T-helper 9 cell (primary cell): Measurements from ENCODE around the gene PALM.
"Not testable (repeated sequence)": the region's sequence is repeated elsewhere in the genome, so short reads cannot be mapped to it uniquely, and the experiment has no call there.

Experiments
- DNase-seq: peaks from one replicate; pipeline ENCODE4 v3.0.0-alpha.2; 2020
- total RNA-seq, 2 donors: gene quantifications; one replicate each; lab custom pipeline; 2026; lab: John Stamatoyannopoulos, UW

Gene PALM
- total RNA-seq = 0 to 0.14 reads per million in 2 donors

- DNase-seq = no peak
These were observed at the start of gene PALM for GRCh38 chr19:708154-709143. Gene PALM, plus strand, starts transcription at chr19:708935. Its CDS starts 212 bp downstream, at chr19:709147.

GRCh38 chr19:660793-661426, 47.8 kb upstream of the PALM start:
- no peak for DNase-seq

DNA sequence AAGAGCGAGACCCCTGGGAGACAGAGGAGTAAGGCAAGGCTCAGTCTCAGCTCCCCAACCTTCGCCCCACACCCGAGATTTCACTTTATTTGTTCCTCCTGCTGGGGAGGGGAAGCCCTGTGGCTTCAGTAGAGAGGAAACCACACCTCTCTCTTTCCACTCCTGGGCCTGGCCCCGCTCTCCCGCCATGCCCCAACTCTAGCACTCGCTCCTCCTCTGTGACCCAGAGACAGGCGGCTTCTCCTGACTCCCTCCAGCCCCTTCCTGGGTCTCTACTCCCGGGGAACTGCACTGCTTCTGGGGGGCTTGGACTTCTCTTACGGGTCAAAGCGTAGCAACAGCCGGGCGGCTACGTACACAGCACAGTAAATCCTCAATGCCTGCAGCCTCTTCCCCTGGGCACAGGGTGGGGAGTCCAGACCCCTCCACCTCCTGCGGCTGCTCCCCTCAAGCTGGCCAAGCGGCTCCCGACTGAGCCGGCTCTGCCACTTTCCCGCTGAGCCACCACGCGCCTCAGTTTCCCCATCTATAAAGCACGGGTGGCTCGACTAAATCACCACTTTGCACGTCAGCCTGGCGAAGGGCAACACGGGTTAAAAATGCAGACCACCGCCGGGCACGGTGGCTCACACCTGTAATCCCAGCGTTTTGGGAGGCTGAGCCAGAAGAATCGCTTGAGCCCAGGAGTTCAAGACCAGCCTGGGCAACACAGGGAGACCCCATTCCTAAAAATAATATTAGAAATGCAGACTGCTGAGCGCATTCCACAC, 47.1 kb upstream of the PALM start:
- DNase-seq = peak; percentile 53

- DNase-seq = peak; percentile 59
These were observed 46.4 kb upstream of the PALM start for GRCh38 chr19:662207-662961.

- peak; percentile 98 for DNase-seq
These were observed 45.6 kb upstream of the PALM start, which contains the start of gene RNF126 for GRCh38 chr19:662962-663681. Gene RNF126, minus strand, starts transcription at chr19:663214. Its CDS starts 93 bp downstream, at chr19:663121.

DNA sequence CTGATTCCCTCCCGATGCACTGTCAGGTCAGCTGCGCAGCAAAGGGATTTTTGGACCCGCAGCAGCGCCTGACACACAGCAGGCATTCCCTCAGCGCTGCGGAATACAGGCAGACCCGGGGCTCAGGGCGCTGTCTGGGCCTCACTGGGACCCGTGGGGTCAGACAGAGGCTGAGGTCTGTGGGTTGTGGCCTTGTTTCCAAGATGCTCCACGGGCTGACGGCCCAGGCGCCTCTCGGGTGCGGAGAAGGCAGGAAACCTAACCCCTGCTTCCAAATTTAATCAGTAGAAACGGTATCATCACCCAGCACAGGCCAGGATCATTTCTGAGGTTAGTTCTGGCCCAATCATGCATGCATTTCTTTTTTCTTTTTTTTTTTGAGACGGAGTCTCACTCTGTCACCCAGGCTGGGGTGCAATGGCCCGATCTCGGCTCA, 45.0 kb upstream of the PALM start:
- no peak for DNase-seq

DNA sequence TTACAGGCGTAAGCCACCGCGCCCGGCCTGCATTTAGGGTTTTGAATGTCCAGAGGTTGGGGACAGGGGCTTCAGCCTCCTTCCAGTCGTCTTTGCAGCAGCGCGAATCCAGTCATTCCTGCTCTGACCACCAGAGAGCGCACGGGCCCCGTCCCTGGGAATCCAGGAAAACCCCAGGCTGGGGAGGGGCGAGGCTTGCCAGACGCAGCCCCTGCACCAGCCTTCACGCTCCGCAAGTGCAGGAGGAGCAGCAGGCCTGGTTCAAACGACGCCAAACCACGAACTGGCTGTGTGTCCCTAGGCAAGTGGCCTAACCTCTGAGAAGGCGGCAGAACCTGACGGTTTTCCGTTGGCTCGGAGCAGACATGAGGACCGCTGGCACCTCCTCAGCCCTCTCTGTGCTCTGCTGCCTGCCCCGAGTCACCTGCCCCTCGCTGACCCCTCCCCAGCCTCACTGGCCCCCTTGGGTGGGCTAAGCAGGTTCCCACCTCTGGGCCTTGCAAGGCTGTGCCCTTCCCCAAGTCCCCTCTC, 43.8 kb upstream of the PALM start:
- peak; percentile 82 for DNase-seq

GRCh38 chr19:666985-667573, 41.7 kb upstream of the PALM start:
- DNase-seq = not testable (repeated sequence)

- not testable (repeated sequence) for DNase-seq
These were observed 39.9 kb upstream of the PALM start for GRCh38 chr19:668675-669434.

DNA sequence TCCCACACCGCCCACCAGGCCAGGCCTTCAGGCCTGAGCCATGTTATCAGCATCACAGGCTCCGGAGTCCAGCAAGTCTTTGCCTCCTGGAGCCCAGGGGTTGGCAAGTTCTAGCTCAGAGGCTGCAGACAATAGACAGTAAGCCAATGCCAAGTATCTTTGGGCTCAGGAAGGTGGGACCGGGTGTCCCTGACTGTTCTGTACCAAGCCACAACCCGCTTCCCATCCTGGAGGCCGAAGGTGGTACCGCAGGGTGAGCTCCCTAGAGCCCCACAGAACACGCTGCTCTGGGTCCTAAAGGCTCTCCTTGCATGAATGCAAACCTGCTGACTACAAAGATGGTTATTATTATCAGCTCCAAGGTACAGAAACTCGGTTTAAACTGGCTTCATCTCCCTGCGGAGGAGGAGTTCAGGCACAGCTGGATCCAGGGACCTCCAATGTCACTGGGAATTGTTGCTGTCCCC, 38.1 kb upstream of the PALM start:
- no peak for DNase-seq

GRCh38 chr19:674282-675151, 34.2 kb upstream of the PALM start:
- no peak for DNase-seq

GRCh38 chr19:676007-676338, 32.8 kb upstream of the PALM start:
- DNase-seq = no peak

- no peak for DNase-seq
These were observed 32.2 kb upstream of the PALM start, which contains the start of gene FSTL3 for GRCh38 chr19:676339-677105. Gene FSTL3, plus strand, starts transcription at chr19:676392. Its CDS starts 32 bp downstream, at chr19:676424.

GRCh38 chr19:677201-677600, 31.5 kb upstream of the PALM start:
- no peak for DNase-seq

- DNase-seq = no peak
These were observed 30.9 kb upstream of the PALM start for GRCh38 chr19:677601-678436.

GRCh38 chr19:678791-679388, 29.8 kb upstream of the PALM start:
- no peak for DNase-seq
